ENCODE measurements around the gene MGRN1.
A peak's percentile ranks its signal among the peaks of the same experiment; 100 is the strongest.

MGRN1 gene

GRCh38 chr16:4654011-4654963, 29.7 kb downstream of the MGRN1 start:
- DNase-seq (ENCODE audit: low read depth, low spot score): no peak

- DNase-seq (ENCODE audit: low read depth, low spot score): no peak
These were observed 30.5 kb downstream of the MGRN1 start for GRCh38 chr16:4654964-4655590.

GRCh38 chr16:4655801-4656200, 31.2 kb downstream of the MGRN1 start:
- DNase-seq (ENCODE audit: low read depth, low spot score): no peak

GRCh38 chr16:4656221-4656620, 31.6 kb downstream of the MGRN1 start:
- DNase-seq (ENCODE audit: low read depth, low spot score): no peak

GRCh38 chr16:4656695-4657686, 32.4 kb downstream of the MGRN1 start:
- DNase-seq (ENCODE audit: low read depth, low spot score): no peak

- no peak for DNase-seq (ENCODE audit: low read depth, low spot score)
These were observed 35.0 kb downstream of the MGRN1 start for GRCh38 chr16:4659363-4660353.

- peak; percentile 25 for DNase-seq (ENCODE audit: low read depth, low spot score)
These were observed 35.9 kb downstream of the MGRN1 start for GRCh38 chr16:4660454-4661007.

- no peak for DNase-seq (ENCODE audit: low read depth, low spot score)
These were observed 37.0 kb downstream of the MGRN1 start for GRCh38 chr16:4661661-4662060.

- no peak for DNase-seq (ENCODE audit: low read depth, low spot score)
These were observed 38.8 kb downstream of the MGRN1 start for GRCh38 chr16:4663465-4663776.

- DNase-seq (ENCODE audit: low read depth, low spot score): no peak
These were observed 39.3 kb downstream of the MGRN1 start for GRCh38 chr16:4663777-4664465.

- no peak for DNase-seq (ENCODE audit: low read depth, low spot score)
These were observed 40.2 kb downstream of the MGRN1 start for GRCh38 chr16:4664538-4665418.

GRCh38 chr16:4666537-4667202, 42.0 kb downstream of the MGRN1 start:
- no peak for DNase-seq (ENCODE audit: low read depth, low spot score)

GRCh38 chr16:4667203-4667963, 42.8 kb downstream of the MGRN1 start:
- no peak for DNase-seq (ENCODE audit: low read depth, low spot score)

- DNase-seq (ENCODE audit: low read depth, low spot score): no peak
These were observed 43.8 kb downstream of the MGRN1 start for GRCh38 chr16:4668313-4668960.

- DNase-seq (ENCODE audit: low read depth, low spot score): no peak
These were observed 48.9 kb downstream of the MGRN1 start for GRCh38 chr16:4673387-4674046.

- DNase-seq (ENCODE audit: low read depth, low spot score): no peak
These were observed 50.4 kb downstream of the MGRN1 start for GRCh38 chr16:4674926-4675530.
